H1 (cell line): Measurements from ENCODE around the gene DCBLD1. TPM values are rescaled to one million over a fixed set of nuclear protein-coding genes. Genes with fewer than 3 reads are reported as not detected.
A peak's percentile ranks its signal among the peaks of the same experiment; 100 is the strongest.

Experiments
- CTCF ChIA-PET: fragments of 300-600 bp; sonication (Branson Sonifier 250); formaldehyde crosslinking; loops from one replicate; lab custom pipeline; 2021; ENCODE audit not compliant: partially characterized antibody; lab: Charles Lee
- POLR2A ChIA-PET: fragments of 300-600 bp; sonication (Branson Sonifier 250); formaldehyde crosslinking; loops from one replicate; lab custom pipeline; 2021; ENCODE audit warnings: inconsistent platforms; ENCODE audit not compliant: partially characterized antibody; lab: Charles Lee
- DNase-seq, 2 experiments: peaks; one replicate each; pipeline versions ENCODE4 v3.0.0 to v3.0.0-alpha.2; 2010 to 2022; ENCODE audit warnings: low spot score in 2 of 2, low read depth in 1 of 2, mixed read lengths in 1 of 2
- FAIRE-seq: peaks from 2 replicates; lab custom pipeline; 2011; peaks lifted over from hg19 to GRCh38; lab: Jason Lieb, UNC
- H2AFZ ChIP-seq: 2 replicates; pipeline ENCODE4 v1.8.1; 2012; ENCODE audit warnings: low read length, inconsistent platforms
- H2AK5ac ChIP-seq: 2 replicates; pipeline ENCODE4 v1.6.1; 2013; ENCODE audit warnings: low read depth, low read length
- H2BK120ac ChIP-seq: replicated peaks from 2 replicates; pipeline ENCODE3; 2013; ENCODE audit warnings: low read depth, low read length, inconsistent platforms
- H2BK12ac ChIP-seq: 2 replicates; pipeline ENCODE4 v1.6.1; 2013; ENCODE audit warnings: low read depth, low read length
- H2BK15ac ChIP-seq: 2 replicates; pipeline ENCODE4 v1.6.1; 2013; ENCODE audit warnings: low read length
- H2BK20ac ChIP-seq: 2 replicates; pipeline ENCODE4 v1.6.1; 2013; ENCODE audit warnings: low read length
- H2BK5ac ChIP-seq: 2 replicates; pipeline ENCODE4 v1.6.1; 2013; ENCODE audit warnings: low read depth, low read length
- H3K14ac ChIP-seq: 2 replicates; pipeline ENCODE4 v1.6.1; 2013; ENCODE audit warnings: inconsistent platforms; ENCODE audit not compliant: insufficient read length
- H3K18ac ChIP-seq: 2 replicates; pipeline ENCODE4 v1.6.1; 2013; ENCODE audit warnings: low read length; ENCODE audit errors: extremely low read depth
- H3K23ac ChIP-seq: 2 replicates; pipeline ENCODE4 v1.6.1; 2013; ENCODE audit warnings: inconsistent platforms; ENCODE audit not compliant: insufficient read length
- H3K23me2 ChIP-seq: 2 replicates; pipeline ENCODE4 v1.6.1; 2013; ENCODE audit warnings: low read depth, low read length
- H3K27ac ChIP-seq: 2 replicates; pipeline ENCODE4 v1.6.1; 2011; ENCODE audit warnings: low read depth, low read length, inconsistent platforms
- H3K27me3 ChIP-seq, 4 experiments: replicated peaks in 1 of 4; 1 replicate in 1 of 4; 2 replicates in 3 of 4; pipeline versions ENCODE4 v1.6.1 to v1.8.1; 2011 to 2013; ENCODE audit warnings: low read length in 3 of 4, mild to moderate bottlenecking in 3 of 4, inconsistent platforms in 2 of 4, mixed read lengths in 2 of 4, moderate library complexity in 1 of 4; ENCODE audit not compliant: control insufficient read depth in 3 of 4, insufficient read depth in 3 of 4; ENCODE audit errors: extremely low read depth in 1 of 4
- H3K36me3 ChIP-seq, 4 experiments: 2 replicates each; pipeline versions ENCODE4 v1.6.1 to v1.8.1; 2011 to 2013; ENCODE audit warnings: mild to moderate bottlenecking in 4 of 4, low read length in 3 of 4, moderate library complexity in 2 of 4, control low read depth in 1 of 4, inconsistent platforms in 1 of 4; ENCODE audit not compliant: insufficient read depth in 4 of 4, control insufficient read depth in 2 of 4
- H3K4ac ChIP-seq: replicated peaks from 2 replicates; pipeline ENCODE3; 2013; ENCODE audit warnings: low read length, low read depth, mixed read lengths, inconsistent platforms; ENCODE audit not compliant: insufficient read length
- H3K4me1 ChIP-seq, 4 experiments: replicated peaks in 1 of 4; 1 replicate in 1 of 4; 2 replicates in 3 of 4; pipeline versions ENCODE4 v1.6.1 to v1.8.1; 2011 to 2013; ENCODE audit warnings: low read length in 3 of 4, inconsistent platforms in 2 of 4, mixed read lengths in 1 of 4; ENCODE audit not compliant: insufficient read depth in 4 of 4, control insufficient read depth in 3 of 4
- H3K4me2 ChIP-seq, 2 experiments: 2 replicates each; pipeline versions ENCODE4 v1.6.1 to v1.8.1; 2011 to 2013; ENCODE audit warnings: low read depth in 2 of 2, low read length in 2 of 2, control low read depth in 1 of 2, inconsistent platforms in 1 of 2, mild to moderate bottlenecking in 1 of 2; ENCODE audit not compliant: insufficient read depth in 1 of 2
- H3K4me3 ChIP-seq, 4 experiments: fragments of 200-600, 300-600 bp in 1 of 4; sonication (generic), shearing (Covaris generic), sonication (Bioruptor Twin) in 1 of 4; 2 replicates each; pipeline versions ENCODE4 v1.5.1 to v1.8.1; 2011 to 2016; ENCODE audit warnings: low read length in 4 of 4, low read depth in 3 of 4, control low read depth in 2 of 4, inconsistent platforms in 2 of 4, mild to moderate bottlenecking in 2 of 4, mixed read lengths in 1 of 4, moderate library complexity in 1 of 4; ENCODE audit not compliant: insufficient read depth in 2 of 4; ENCODE audit errors: extremely low read depth in 1 of 4
- H3K56ac ChIP-seq: replicated peaks from 2 replicates; pipeline ENCODE3; 2013; ENCODE audit warnings: low read depth, mild to moderate bottlenecking, mixed read lengths, low read length, inconsistent platforms; ENCODE audit not compliant: insufficient read length
- H3K79me1 ChIP-seq: 2 replicates; pipeline ENCODE4 v1.6.1; 2013; ENCODE audit warnings: low read depth, low read length, control low read depth
- H3K79me2 ChIP-seq, 2 experiments: 2 replicates each; pipeline versions ENCODE4 v1.6.1 to v1.8.1; 2012 to 2013; ENCODE audit warnings: low read length in 2 of 2, mild to moderate bottlenecking in 2 of 2, inconsistent platforms in 1 of 2; ENCODE audit not compliant: insufficient read depth in 2 of 2, control insufficient read depth in 1 of 2
- H3K9ac ChIP-seq, 4 experiments: replicated peaks in 1 of 4; 1 replicate in 1 of 4; 2 replicates in 3 of 4; pipeline versions ENCODE4 v1.6.1 to v1.8.1; 2011 to 2013; ENCODE audit warnings: low read depth in 3 of 4, low read length in 3 of 4, control low read depth in 2 of 4, mild to moderate bottlenecking in 2 of 4, moderate library complexity in 2 of 4, inconsistent platforms in 1 of 4; ENCODE audit errors: extremely low read depth in 1 of 4
- H3K9me3 ChIP-seq, 2 experiments: 2 replicates each; pipeline versions ENCODE4 v1.6.1 to v1.8.1; 2012 to 2013; ENCODE audit warnings: mild to moderate bottlenecking in 2 of 2, moderate library complexity in 2 of 2, control low read depth in 1 of 2, inconsistent platforms in 1 of 2, low read depth in 1 of 2, low read length in 1 of 2, mixed read lengths in 1 of 2; ENCODE audit not compliant: insufficient read depth in 2 of 2
- H4K20me1 ChIP-seq, 2 experiments: replicated peaks in 1 of 2; 2 replicates each; pipeline versions ENCODE3 to v1.8.1; 2011 to 2013; ENCODE audit warnings: inconsistent platforms in 2 of 2, low read length in 2 of 2, mild to moderate bottlenecking in 1 of 2; ENCODE audit not compliant: insufficient read depth in 2 of 2, control insufficient read depth in 1 of 2
- H4K5ac ChIP-seq: 2 replicates; pipeline ENCODE4 v1.6.1; 2013; ENCODE audit warnings: low read length, low read depth, mixed read lengths, inconsistent platforms; ENCODE audit not compliant: insufficient read length
- H4K8ac ChIP-seq: 2 replicates; pipeline ENCODE4 v1.8.0; 2013; ENCODE audit warnings: mild to moderate bottlenecking, moderate library complexity, low read length, inconsistent platforms; ENCODE audit not compliant: insufficient read depth; ENCODE audit errors: extremely low read depth
- H4K91ac ChIP-seq: replicated peaks from 2 replicates; pipeline ENCODE3; 2013; ENCODE audit warnings: low read length, mixed read lengths, inconsistent platforms; ENCODE audit not compliant: insufficient read length
- CBX8 ChIP-seq: fragments of 300-800, 300-1000 bp; sonication (generic); IDR thresholded peaks from 2 replicates; pipeline ENCODE4 v1.7.1; 2016; ENCODE audit warnings: low read depth, low read length, borderline replicate concordance
- E2F6 ChIP-seq: IDR thresholded peaks from 2 replicates; pipeline ENCODE4 v1.6.1; 2012; ENCODE audit warnings: inconsistent platforms
- EGR1 ChIP-seq: IDR thresholded peaks from 2 replicates; pipeline ENCODE4 v1.6.1; 2011; ENCODE audit warnings: low read depth, low read length, borderline replicate concordance
- EZH2 ChIP-seq: fragments of 200-600 bp; sonication (generic); IDR thresholded peaks from 2 replicates; pipeline ENCODE4 v1.7.1; 2012; ENCODE audit warnings: low read depth, mild to moderate bottlenecking, moderate library complexity, low read length, inconsistent platforms; ENCODE audit not compliant: severe bottlenecking
- HDAC2 ChIP-seq, 2 experiments: fragments of 300-600 bp in 1 of 2; sonication (generic) in 1 of 2; IDR thresholded peaks; 2 replicates each; pipeline ENCODE4 v1.6.1; 2011 to 2012; ENCODE audit warnings: low read depth in 2 of 2, low read length in 2 of 2, mild to moderate bottlenecking in 2 of 2, moderate library complexity in 2 of 2, borderline replicate concordance in 1 of 2, inconsistent platforms in 1 of 2
- KDM4A ChIP-seq: IDR thresholded peaks from one replicate; pipeline ENCODE4 v1.7.1; 2012; ENCODE audit warnings: low read depth, mild to moderate bottlenecking, moderate library complexity, low read length, inconsistent platforms; ENCODE audit not compliant: severe bottlenecking
- MAFK ChIP-seq: IDR thresholded peaks from 2 replicates; pipeline ENCODE4 v1.6.1; 2012; ENCODE audit warnings: low read depth, mild to moderate bottlenecking, improper control_type of control experiment, low read length
- RNF2 ChIP-seq: fragments of 200-900, 300-1000 bp; sonication (generic); IDR thresholded peaks from 2 replicates; pipeline ENCODE4 v1.7.1; 2016; ENCODE audit warnings: borderline replicate concordance, low read depth, mild to moderate bottlenecking, antibody characterized with exemption, low read length; ENCODE audit not compliant: poor library complexity, severe bottlenecking; ENCODE audit errors: missing control alignments
- SIX5 ChIP-seq: IDR thresholded peaks from 2 replicates; pipeline ENCODE4 v1.6.1; 2011; ENCODE audit warnings: mild to moderate bottlenecking, low read depth, low read length
- SP2 ChIP-seq: IDR thresholded peaks from 2 replicates; pipeline ENCODE4 v1.6.1; 2012; ENCODE audit warnings: mild to moderate bottlenecking, low read length, inconsistent platforms
- SUZ12 ChIP-seq: fragments of 200-600 bp; sonication (generic); IDR thresholded peaks from 2 replicates; pipeline ENCODE4 v1.6.1; 2012; ENCODE audit warnings: mild to moderate bottlenecking, inconsistent platforms, low read length, moderate library complexity, mixed read lengths
- WGBS, 2 experiments: shearing (Covaris generic) in 1 of 2; methylation state at CpG; one replicate each; pipeline versions ENCODE4 v1.1.6 to v1.1.7; 2013 to 2015; ENCODE audit warnings: low lambda C conversion rate in 2 of 2, mixed read lengths in 2 of 2, inconsistent platforms in 1 of 2, low coverage in 1 of 2, missing lambda C conversion rate in 1 of 2; ENCODE audit not compliant: insufficient replicate concordance in 2 of 2, insufficient coverage in 1 of 2, insufficient read length in 1 of 2; ENCODE audit errors: extremely low coverage in 1 of 2, missing lambda C conversion rate in 1 of 2; 5-methylcytosine and 5-hydroxymethylcytosine counted together
- polyA plus RNA-seq, 7 experiments: library from polyadenylated mRNA; depleted of rRNA in 3 of 7; stranded (reverse) in 5 of 7; unstranded in 2 of 7; fragments of >200 nt in 5 of 7; fragments of 200-250 nt in 2 of 7; gene quantifications; 1 replicate in 5 of 7; 2 replicates in 1 of 7; 4 replicates in 1 of 7; pipeline versions ENCODE4 v1.2.1 to v1.2.3, GENCODE V29; 2011 to 2013; ENCODE audit warnings: missing spikeins in 2 of 7, mixed read lengths in 2 of 7
- total RNA-seq: library from RNA; stranded (reverse); fragmentation: NEBNext Ultra II Directional; extraction: Animal tissue kit (Norgen Biotek cat#: 25700); gene quantifications from 2 replicates; pipeline ENCODE4 v1.2.1, GENCODE V29; 2021

Gene DCBLD1
- total and polyA plus RNA-seq, 2 of the 8 experiments (the other 6 are each of a cell fraction or from before 2014, with no cell fraction given), result 3.9 to 11.2 TPM

GRCh38 chr6:117512056-117512828 lies 29.8 kb downstream of the DCBLD1 start:
- no peak for FAIRE-seq
- Histone ChIP-seq H3K27ac (no peak overlapping the region), H3K4me1 (peaks cover 0 to 6% (median 0%) of the 10 kb centered on the region in 4 experiments; a peak in 2 of 7 replicates), H2BK120ac (no peak overlapping the region), H3K56ac (no peak overlapping the region), H2BK5ac (no peak overlapping the region), H3K4me2 (no peak overlapping the region), H4K91ac (no peak overlapping the region), H2AFZ (no peak overlapping the region), H3K4me3 (no peak overlapping the region), H3K14ac (no peak overlapping the region), H3K23ac (no peak overlapping the region), H4K20me1 (no peaks in the 10 kb centered on the region), H2BK20ac (no peak overlapping the region), H3K79me2 (no peaks in the 10 kb centered on the region), H3K9me3 (no peaks in the 10 kb centered on the region), H2BK12ac (no peak overlapping the region), H3K36me3 (no peaks in the 10 kb centered on the region), H3K18ac (no peak overlapping the region), H3K23me2 (no peaks in the 10 kb centered on the region), H3K79me1 (no peaks in the 10 kb centered on the region), H3K27me3 (no peaks in the 10 kb centered on the region), H3K4ac (no peak overlapping the region), H3K9ac (peak overlapping the region in 1 of 4 experiments; percentile 40; a peak in 1 of 7 replicates), H2BK15ac (no peak overlapping the region), H4K5ac (no peak overlapping the region), H2AK5ac (no peak overlapping the region), H4K8ac (no peak overlapping the region)
- DNase-seq, result no peak
- POLR2A ChIA-PET, result no interaction called here
- CTCF ChIA-PET, result interaction anchor here (1.0 kb wide), 1 partner anchor 10 kb away, joined by 3 read pairs; no protein-coding TSS in a partner anchor
- 91% methylated on average over 7 of the region's 7 CpGs; no CpG with 5 or more reads in 1 of the 2 experiments for WGBS, 2 experiments
- TF ChIP-seq EZH2 (no peak), EGR1 (no peak), KDM4A (no peak), HDAC2 (IDR thresholded peaks at IDR 0.05; ENCODE audit: borderline replicate concordance in 1 of 2, low read depth in 2 of 2, low read length in 2 of 2) (no peak), RNF2 (no peak), SIX5 (no peak), SUZ12 (no peak), MAFK (no peak), E2F6 (no peak), CBX8 (no peak), SP2 (no peak)
